OCI-LY1 (cell line): Measurements from ENCODE around the gene NSUN2.

Experiments
- H2AFZ ChIP-seq: fragments of 200-600 bp; sonication (generic), shearing (Covaris generic); 2 replicates; pipeline ENCODE4 v1.6.0; 2014; ENCODE audit warnings: antibody characterized with exemption, mild to moderate bottlenecking, low read length
- H3F3A ChIP-seq: fragments of 200-600 bp; sonication (generic), shearing (Covaris generic); 2 replicates; pipeline ENCODE4 v1.6.0; 2014; ENCODE audit warnings: mild to moderate bottlenecking, antibody characterized with exemption, low read length, moderate library complexity; ENCODE audit not compliant: insufficient read depth
- H3K27ac ChIP-seq: fragments of 200-600 bp; sonication (generic); 2 replicates; pipeline ENCODE4 v1.5.1; 2014; ENCODE audit warnings: low read length, mixed run types, mild to moderate bottlenecking, low read depth; ENCODE audit not compliant: poor library complexity, severe bottlenecking
- H3K27me3 ChIP-seq: fragments of 200-600 bp; sonication (generic); 2 replicates; pipeline ENCODE4 v1.6.0; 2014; ENCODE audit warnings: antibody characterized with exemption, mild to moderate bottlenecking, low read length, moderate library complexity; ENCODE audit not compliant: insufficient read depth
- H3K36me3 ChIP-seq: fragments of 200-600 bp; sonication (generic); 2 replicates; pipeline ENCODE4 v1.6.1; 2014; ENCODE audit warnings: mild to moderate bottlenecking, antibody characterized with exemption, low read length, moderate library complexity, mixed read lengths; ENCODE audit not compliant: insufficient read depth
- H3K4me1 ChIP-seq: fragments of 200-600 bp; sonication (generic); 2 replicates; pipeline ENCODE4 v1.5.1; 2014; ENCODE audit warnings: mild to moderate bottlenecking, low read length, moderate library complexity; ENCODE audit not compliant: insufficient read depth, severe bottlenecking
- H3K4me2 ChIP-seq: fragments of 200-600 bp; sonication (generic), shearing (Covaris generic); 2 replicates; pipeline ENCODE4 v1.6.1; 2014; ENCODE audit warnings: low read length
- H3K4me3 ChIP-seq: fragments of 200-600 bp; sonication (generic); 2 replicates; pipeline ENCODE4 v1.5.1; 2014; ENCODE audit warnings: low read length, low read depth, mild to moderate bottlenecking, mixed read lengths; ENCODE audit not compliant: poor library complexity, severe bottlenecking
- H3K79me2 ChIP-seq: fragments of 200-600 bp; shearing (Covaris generic); 2 replicates; pipeline ENCODE4 v1.6.1; 2016; ENCODE audit warnings: mixed run types, low read length, mixed read lengths; ENCODE audit not compliant: insufficient read depth
- H3K9ac ChIP-seq: fragments of 200-600 bp; sonication (generic), shearing (Covaris generic); 2 replicates; pipeline ENCODE4 v1.6.1; 2014; ENCODE audit warnings: mild to moderate bottlenecking, low read length, mixed read lengths
- H3K9me2 ChIP-seq: fragments of 200-600 bp; sonication (generic), shearing (Covaris generic); 2 replicates; pipeline ENCODE4 v1.6.1; 2014; ENCODE audit warnings: low read depth, mild to moderate bottlenecking, low read length, mixed read lengths
- H3K9me3 ChIP-seq: fragments of 200-600 bp; shearing (Covaris generic); 2 replicates; pipeline ENCODE4 v1.6.1; 2014; ENCODE audit warnings: low read length, mixed read lengths
- H4K20me1 ChIP-seq: fragments of 200-600 bp; sonication (generic), shearing (Covaris generic); 2 replicates; pipeline ENCODE4 v1.6.0; 2016; ENCODE audit warnings: mild to moderate bottlenecking, low read length; ENCODE audit not compliant: insufficient read depth
- CTCF ChIP-seq: fragments of 200-600 bp; sonication (generic), shearing (Covaris generic); IDR thresholded peaks from 2 replicates; pipeline ENCODE4 v1.5.1; 2017; ENCODE audit warnings: mild to moderate bottlenecking, antibody characterized with exemption, low read length, moderate library complexity, mixed read lengths
- EZH2 ChIP-seq: fragments of 200-600 bp; sonication (generic), shearing (Covaris generic); IDR thresholded peaks from 2 replicates; pipeline ENCODE4 v1.8.0; 2017; ENCODE audit warnings: borderline replicate concordance, mixed run types, mild to moderate bottlenecking, antibody characterized with exemption, low read length, moderate library complexity, mixed read lengths

Gene NSUN2

GRCh38 chr5:6632888-6633468 lies at the start of gene NSUN2, which contains the start of gene SRD5A1:
Gene NSUN2 (minus strand): TSS chr5:6633044. CDS start chr5:6632979, 65 bp downstream.
Gene SRD5A1 (plus strand): TSS chr5:6633440. CDS start chr5:6633577, 137 bp downstream.
- H3K36me3 ChIP-seq, result peaks cover 38% of the 10 kb centered on the region
- peak within 1 kb of the TSS; percentile 88 for H3K4me3 ChIP-seq

GRCh38 chr5:6682239-6682638 lies 49.4 kb upstream of the NSUN2 start:
- Histone ChIP-seq H3K4me3 (no peak overlapping the region), H3F3A (no peaks in the 10 kb centered on the region), H3K36me3 (no peaks in the 10 kb centered on the region; the same call in 1 of the 2 replicates), H3K4me2 (no peak overlapping the region), H3K79me2 (no peaks in the 10 kb centered on the region), H4K20me1 (no peaks in the 10 kb centered on the region), H3K9me2 (no peaks in the 10 kb centered on the region), H2AFZ (no peak overlapping the region), H3K27me3 (peaks cover 4% of the 10 kb centered on the region; the same call in 1 of the 2 replicates), H3K9ac (no peak overlapping the region), H3K27ac (no peak overlapping the region), H3K4me1 (no peaks in the 10 kb centered on the region), H3K9me3 (no peaks in the 10 kb centered on the region)
- TF ChIP-seq CTCF (no peak), EZH2 (no peak)

More at GRCh38 chr5:6632888-6633468, at the start of gene NSUN2, which contains the start of gene SRD5A1:
- H3K9ac ChIP-seq, result peak within 1 kb of the TSS; percentile 86
- no peaks in the 10 kb centered on the region for H3K9me3 ChIP-seq
- no peaks in the 10 kb centered on the region for H3K27me3 ChIP-seq
- peaks cover 46% of the 10 kb centered on the region for H3K79me2 ChIP-seq
- no peaks in the 10 kb centered on the region for H3F3A ChIP-seq
- H3K4me1 ChIP-seq, result peaks cover 31% of the 10 kb centered on the region
- TF ChIP-seq EZH2, result no peak
- TF ChIP-seq CTCF, result no peak
- H2AFZ ChIP-seq, result no peak within 1 kb of the TSS; the same call in 1 of the 2 replicates
- H4K20me1 ChIP-seq, result no peaks in the 10 kb centered on the region
- H3K9me2 ChIP-seq, result no peaks in the 10 kb centered on the region
- peak within 1 kb of the TSS; percentile 58 for H3K27ac ChIP-seq
- H3K4me2 ChIP-seq, result peak within 1 kb of the TSS; percentile 98

- TF ChIP-seq EZH2 (no peak), CTCF (no peak)
- Histone ChIP-seq H3K4me3 (no peak overlapping the region), H3F3A (no peaks in the 10 kb centered on the region), H3K9me2 (no peaks in the 10 kb centered on the region), H3K4me1 (no peaks in the 10 kb centered on the region), H3K4me2 (no peak overlapping the region), H2AFZ (no peak overlapping the region), H3K36me3 (no peaks in the 10 kb centered on the region; the same call in 1 of the 2 replicates), H3K27me3 (peaks cover 4% of the 10 kb centered on the region; the same call in 1 of the 2 replicates), H3K79me2 (no peaks in the 10 kb centered on the region), H4K20me1 (no peaks in the 10 kb centered on the region), H3K9me3 (no peaks in the 10 kb centered on the region), H3K27ac (no peak overlapping the region), H3K9ac (no peak overlapping the region)
Observed at GRCh38 chr5:6681682-6682081, 48.8 kb upstream of the NSUN2 start.
